HG03066 (cell line): ENCODE results near the gene CHRNA7.
A peak's percentile ranks its signal among the peaks of the same experiment; 100 is the strongest.

Experiments used
- ATAC-seq: cut with Tn5 transposase; IDR thresholded peaks from one replicate; pipeline ENCODE4 v1.9.1; 2021; ENCODE audit warnings: low read depth; ENCODE audit not compliant: unreplicated experiment

Gene CHRNA7

DNA sequence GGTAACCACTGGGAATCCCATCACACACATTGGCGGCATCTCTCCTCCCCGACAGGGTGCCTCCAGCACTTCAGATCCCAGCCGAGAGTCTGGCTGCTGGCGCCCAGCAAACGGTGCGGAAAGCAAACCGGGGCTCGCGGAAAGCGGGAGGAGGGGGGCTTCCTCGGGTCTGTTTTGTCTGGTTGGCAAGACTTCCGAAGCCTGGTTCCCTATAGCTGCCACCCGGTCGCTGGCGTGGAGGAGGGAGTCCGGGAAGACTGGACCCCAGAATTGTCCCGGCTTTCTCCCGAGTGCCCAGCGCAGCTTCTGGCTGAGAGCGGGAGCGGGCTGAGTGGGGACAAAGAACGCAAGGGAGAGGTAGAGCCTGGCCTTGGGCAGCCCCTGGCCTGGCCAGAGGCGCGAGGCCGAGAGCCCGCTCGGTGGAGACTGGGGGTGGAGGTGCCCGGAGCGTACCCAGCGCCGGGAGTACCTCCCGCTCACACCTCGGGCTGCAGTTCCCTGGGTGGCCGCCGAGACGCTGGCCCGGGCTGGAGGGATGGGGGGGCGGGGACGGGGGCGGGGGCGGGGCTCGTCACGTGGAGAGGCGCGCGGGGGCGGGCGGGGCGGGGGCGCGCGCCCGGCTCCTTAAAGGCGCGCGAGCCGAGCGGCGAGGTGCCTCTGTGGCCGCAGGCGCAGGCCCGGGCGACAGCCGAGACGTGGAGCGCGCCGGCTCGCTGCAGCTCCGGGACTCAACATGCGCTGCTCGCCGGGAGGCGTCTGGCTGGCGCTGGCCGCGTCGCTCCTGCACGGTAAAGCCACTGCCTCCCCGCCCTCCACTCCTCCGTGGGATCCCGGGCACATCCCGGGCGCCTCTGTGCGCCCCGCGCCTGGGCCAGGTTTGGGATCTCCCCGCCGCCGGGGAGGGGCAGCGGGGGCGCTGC is at the start of gene CHRNA7:
TSS of gene CHRNA7 (plus strand) at position 654 of the 920 bp plus-strand sequence. CDS start at position 734, 80 bp downstream.
- peak; percentile 67 for ATAC-seq

DNA sequence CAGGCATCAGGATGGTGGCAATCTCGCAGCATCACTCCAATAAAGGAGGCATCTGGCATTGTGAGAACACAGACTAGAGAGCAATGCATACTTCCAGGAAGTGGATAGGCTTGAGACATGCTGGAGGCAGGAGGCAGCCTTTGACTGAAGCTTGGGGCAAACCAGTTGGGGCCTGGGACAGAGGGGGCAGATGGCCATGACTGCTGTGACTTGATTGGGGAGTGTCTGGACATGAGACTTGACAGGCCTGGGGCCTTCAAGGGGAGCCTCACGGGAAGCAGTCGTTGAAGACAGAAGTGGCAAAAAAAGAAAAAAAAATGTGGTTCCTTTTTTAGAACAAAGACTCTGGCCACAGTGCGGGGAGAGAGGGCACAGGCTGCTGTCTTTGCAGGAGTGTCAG is 44.7 kb upstream of the CHRNA7 start:
- no peak for ATAC-seq

DNA sequence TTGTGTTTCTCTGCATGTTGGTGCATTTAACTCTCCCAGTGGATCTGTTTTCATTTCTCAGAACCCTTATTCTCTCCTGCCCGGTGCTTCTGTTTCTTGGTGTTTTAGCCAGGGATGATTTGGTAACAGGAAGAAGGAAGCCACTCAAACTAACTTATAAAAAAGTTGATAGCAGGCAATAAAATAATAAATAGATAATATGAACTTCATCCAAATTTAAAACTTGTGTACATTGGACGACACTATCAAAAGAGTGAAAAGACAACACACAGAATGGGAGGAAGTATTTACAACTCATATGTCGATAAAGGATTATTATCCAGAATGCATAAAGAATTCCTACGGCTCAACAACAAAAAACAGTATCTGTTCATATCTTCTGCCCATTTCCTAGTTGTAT is 37.3 kb upstream of the CHRNA7 start:
- no peak for ATAC-seq

DNA sequence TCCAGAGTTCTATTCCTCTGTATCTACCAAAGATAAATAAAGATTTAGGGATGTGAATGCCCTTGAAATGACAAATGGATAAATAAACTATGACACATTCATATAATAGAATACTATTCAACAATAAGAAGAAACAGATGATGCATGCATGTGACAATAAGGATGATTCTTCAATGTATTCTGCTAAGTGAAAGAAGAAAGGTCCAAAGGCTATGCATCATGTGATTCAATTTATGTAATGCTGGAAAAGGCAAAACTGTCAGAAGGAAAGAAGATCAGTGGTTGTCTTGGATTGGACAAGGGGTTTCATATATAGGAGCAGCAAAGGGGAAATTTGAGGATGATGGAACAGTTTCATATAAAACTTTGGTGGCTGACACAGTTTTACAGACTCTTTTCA is 32.6 kb upstream of the CHRNA7 start:
- ATAC-seq = no peak

DNA sequence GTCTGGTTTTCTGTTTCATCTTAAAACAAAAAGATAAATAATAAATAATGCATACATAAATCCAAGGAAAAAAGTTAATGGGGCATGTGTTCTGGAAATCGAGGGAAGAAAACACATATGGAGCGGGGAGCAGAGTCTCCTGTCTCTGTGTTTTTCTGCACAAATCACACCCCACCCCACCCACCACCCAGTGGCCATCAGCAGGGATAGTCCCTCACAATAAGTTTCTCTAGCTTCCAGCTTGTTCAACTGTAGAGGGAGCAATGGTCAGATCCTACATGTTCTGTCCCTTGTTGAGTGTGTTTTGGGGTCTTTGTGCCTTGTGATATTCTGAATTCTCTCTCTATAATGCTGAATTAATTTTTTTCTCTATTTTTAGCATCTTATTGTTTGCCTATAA is 26.8 kb upstream of the CHRNA7 start:
- no peak for ATAC-seq

DNA sequence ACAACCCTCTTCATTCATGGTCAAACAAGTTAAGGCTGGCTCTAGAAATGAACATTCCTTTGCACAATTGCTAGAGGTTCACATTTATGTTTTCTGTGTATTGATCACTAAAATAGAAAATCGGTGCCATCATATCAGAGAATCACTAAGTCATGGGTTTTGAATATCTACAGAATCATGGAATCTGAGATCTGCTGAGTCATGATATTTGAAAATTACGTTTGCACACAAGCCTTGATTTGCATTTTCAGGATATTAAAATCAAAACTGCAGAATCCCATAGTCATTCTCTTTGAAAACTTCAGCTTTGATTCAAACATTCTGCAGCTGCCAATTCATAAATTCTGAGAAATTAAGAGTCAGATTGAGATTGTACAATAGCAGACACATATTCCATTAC is 26.1 kb upstream of the CHRNA7 start:
- no peak for ATAC-seq

DNA sequence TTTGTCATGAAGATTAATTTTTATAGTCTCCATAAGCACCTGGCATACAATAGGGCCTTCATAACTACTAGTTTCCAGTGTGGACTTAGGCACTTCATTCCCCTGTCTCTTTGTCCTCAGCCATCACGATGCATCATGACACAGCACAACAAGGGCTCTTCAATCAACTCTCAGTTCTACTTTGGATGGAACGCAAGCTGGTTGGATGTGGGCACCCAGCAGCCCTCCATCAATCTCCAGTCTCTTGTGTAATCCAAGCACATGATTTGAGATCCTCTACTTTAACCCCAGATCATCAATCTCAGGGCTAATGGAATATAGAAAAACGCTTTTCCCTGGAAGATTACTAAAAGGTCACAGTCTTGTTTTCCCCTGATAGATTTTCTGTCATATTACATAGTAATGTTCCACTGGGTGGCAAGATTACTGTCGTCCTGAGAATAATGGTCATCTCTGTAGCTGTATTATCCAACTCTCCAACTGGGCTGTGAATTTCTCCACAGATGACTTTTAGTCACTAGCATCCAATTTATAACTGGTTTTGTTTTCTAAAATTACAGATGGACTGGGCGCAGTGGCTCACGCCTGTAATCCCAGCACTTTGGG is 22.9 kb upstream of the CHRNA7 start:
- ATAC-seq = no peak

DNA sequence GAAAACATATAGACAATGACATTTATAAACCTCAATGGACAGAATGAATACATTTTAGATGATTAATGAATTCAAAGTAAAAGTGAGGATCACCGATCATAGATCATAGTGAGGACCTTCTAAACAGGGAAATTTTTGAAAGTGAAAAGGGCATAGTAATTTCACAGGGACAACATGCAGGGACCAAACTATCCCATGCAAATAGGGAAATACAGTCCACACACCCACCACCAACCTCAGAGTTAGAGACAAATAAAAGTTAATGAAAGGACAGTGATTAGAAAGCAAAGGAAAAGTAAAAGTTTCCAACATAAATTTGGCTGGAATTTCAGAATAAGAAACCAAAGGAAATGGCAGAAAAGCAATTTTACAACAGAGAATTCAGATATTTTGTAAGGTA is 15.4 kb upstream of the CHRNA7 start:
- no peak for ATAC-seq

DNA sequence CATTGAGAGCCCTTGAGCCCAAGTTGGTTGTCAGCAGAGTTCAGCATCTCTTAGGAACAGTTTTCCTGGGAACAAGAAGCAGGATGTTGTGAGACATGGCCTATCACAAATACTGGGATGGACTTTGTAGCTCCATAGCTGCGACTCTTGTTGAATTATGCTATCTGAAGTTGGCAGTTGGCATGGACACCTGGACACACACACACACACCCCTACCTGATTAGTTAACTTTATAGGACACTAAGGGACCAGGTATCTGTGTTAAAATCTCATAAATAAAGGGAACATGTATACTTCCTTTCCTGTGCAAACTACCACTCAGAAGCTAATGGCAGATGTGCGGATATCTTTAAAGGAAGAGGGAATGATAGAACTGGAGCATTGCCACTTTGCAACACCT is 10.2 kb upstream of the CHRNA7 start:
- no peak for ATAC-seq

DNA sequence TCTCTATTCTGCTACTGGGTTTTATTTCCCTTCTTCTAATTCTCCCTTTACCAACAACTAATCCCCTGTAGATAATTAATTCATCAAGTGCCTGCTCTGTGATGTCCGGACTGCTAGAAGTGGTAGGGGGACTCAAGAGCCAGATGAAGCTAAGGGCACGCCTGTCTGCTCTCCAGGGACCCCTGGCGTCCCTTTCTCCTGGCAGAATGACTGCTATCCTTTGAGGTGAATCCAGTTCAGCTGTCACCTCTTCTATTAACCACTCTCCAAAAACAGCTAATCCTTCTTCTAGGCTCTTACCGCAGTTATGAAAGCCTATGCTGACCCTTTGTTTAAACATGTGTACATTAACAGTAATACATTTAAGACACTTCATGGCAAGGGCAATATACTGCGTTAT is 1.4 kb upstream of the CHRNA7 start:
- no peak for ATAC-seq

DNA sequence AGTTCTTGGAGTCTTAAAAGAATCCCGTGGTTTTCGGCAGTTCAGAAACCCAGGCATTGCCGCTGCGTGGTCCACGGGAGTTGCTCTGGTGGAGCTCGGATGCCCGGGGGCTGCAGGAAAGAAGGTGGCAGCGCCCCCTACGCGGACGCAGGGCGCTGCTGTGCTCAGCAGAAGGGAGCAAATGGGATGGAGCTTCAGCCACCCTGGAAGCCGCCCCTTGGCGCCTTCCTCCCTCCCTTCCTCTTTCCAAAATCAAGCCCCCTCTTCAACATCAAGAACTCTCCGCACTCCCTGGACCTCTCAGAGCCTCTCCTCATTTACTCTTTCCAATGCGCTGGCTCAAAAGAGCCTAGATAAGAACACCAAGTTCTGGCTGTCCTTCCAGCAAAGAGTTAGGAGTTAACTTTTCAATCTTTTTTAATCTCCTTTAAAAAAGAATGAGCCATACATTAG is 880 bp upstream of the CHRNA7 start:
- no peak for ATAC-seq

DNA sequence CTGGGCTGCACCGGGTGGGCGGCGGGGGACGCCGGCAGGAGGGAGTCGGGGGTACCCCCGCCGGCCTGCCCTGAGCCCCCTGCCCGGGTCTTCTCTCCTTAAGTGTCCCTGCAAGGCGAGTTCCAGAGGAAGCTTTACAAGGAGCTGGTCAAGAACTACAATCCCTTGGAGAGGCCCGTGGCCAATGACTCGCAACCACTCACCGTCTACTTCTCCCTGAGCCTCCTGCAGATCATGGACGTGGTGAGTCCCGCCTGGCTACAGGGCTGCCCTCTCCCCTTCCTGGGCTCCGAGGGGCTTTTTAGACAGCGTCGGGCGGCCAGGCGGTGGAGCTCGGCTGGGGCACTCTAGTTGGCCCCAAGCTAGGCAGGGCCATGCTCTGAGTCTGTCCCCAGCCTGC is 480 bp downstream of the CHRNA7 start:
- no peak for ATAC-seq

DNA sequence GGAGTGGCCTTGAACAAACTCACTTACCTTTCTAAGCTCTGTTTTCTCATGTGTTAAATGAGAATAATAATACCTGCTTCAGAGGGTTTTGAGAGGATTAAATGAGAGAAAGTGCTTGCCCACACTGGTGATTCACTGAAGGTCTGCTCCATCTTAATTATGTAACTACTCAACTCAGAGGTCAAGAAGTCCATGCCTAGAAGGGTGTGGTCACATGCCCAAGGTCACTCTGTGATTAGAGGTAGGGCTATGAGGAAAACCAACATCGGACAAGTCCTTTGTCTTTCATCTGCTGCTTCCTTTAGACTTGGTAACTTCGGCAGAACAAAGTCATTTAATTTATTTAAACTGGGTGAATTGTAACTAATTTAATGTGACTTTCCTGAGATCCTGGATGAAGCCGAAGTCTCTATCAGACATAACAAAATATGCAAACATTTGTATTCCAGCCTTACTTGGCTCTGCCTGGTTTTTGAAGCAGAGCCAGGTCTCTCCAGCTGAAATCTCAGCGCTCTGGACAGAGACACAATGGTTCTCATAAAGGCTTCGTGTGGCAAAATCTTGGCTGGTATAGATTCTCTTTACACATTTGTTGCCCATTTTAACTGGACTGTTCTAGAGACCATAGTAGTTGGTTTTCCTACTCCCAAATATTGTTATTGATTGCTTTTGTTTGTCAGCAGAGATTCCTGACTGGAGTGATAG is 3.0 kb downstream of the CHRNA7 start:
- no peak for ATAC-seq

DNA sequence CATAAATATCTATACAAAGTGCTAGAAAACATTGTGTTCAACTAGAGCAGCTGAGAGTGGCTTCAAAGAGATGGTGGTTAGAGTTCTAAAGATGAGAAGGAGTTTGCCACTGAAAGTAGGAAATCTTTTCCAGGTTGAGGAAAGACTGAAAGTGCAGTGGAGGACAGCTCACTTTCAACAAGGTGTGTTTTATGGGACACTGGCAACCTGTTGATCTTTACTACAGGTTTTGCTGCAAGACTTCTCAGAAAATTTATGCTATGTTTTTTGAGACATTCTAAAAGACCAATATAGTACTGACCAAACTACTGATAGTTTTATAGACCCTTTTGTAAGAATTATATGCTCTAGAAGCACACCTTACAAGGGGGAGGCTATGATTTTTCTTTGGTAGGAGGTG is 3.8 kb downstream of the CHRNA7 start:
- ATAC-seq = no peak

DNA sequence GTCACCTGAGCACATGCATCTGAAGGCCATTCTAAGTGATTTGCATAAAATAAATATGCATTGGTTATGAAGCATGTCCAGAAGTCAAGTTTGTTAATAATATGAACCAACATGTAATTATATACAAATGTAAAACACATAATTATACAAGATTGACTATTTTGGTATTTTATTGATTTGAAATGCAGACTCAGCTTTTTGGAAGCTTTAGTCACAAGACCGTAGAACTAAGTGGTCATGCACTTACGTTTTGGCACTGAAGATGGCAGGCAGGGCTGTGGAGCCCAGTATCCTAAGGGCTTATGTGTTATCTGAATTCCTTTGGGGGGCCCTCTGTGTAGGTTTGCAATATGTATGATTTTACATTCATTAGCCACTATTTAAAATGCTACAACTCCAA is 5.0 kb downstream of the CHRNA7 start:
- ATAC-seq = no peak

DNA sequence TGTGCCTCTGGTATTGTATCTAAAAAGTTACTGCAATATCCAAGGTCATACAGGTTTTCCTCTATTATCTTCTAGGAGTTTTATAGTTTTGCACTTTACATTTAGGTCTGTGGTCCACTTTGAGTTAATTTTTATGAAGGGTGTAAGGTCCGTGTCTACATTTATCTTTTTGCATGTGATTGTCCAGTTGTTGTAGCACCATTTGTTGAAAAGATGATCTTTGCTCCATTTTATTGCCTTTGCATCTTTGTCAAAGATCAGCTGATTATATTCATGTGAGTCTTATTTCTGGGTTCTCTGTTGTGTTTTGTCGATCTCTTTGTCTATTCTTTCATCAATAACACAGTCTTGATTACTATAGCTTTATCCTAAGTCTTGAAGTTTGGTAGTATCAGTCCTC is 6.7 kb downstream of the CHRNA7 start:
- ATAC-seq = no peak

DNA sequence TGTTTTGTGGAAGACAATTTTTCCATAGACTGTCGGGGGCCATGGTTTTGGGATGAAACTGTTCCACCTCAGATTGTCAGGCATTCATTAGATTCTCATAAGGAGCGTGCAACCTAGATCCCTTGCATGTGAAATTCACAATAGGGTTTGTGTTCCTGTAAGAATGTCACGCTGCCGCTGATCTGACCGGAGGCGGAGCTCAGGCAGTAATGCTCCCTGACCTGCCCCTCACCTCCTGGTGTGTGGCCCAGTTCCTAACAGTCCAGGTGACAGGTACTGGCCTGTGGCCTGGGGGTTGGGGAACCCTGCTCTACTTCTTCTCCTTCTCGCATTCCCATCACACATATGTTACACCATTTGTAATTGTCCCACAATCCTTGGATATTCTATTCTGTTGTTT is 11.0 kb downstream of the CHRNA7 start:
- ATAC-seq = no peak

DNA sequence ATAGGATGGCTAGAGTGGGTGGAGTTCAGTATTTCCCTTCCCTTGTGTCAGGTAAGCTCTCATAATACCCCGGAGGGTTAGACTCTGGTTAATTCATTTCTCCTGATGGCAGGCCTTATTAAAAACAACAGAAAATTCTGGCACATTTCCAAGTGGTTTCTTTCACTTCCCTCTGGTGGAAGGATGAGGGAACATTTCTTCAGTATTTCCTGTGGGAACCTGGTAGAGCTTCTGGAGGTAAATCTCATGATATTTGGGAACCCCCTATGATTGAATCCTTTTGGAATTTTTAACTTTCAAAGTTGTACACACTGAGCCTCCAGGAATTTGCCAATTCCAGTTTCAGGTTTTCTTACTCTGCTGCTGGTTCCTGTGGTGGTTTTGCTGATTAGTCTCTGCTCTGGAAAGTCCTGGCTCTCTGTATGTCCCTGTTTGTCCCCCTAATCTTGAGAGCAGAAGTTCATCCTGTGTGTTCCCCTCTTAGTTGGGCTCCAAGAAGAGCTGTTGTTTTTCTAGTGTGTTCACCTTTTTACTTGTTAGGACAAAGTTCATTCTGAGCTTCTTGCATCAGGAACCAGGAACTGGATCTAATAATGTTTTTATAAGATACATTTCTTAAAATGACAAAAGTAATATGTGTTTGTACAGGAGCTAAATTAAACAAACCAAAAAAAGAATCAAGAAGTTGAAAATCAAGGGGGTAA is 12.1 kb downstream of the CHRNA7 start:
- ATAC-seq = no peak

DNA sequence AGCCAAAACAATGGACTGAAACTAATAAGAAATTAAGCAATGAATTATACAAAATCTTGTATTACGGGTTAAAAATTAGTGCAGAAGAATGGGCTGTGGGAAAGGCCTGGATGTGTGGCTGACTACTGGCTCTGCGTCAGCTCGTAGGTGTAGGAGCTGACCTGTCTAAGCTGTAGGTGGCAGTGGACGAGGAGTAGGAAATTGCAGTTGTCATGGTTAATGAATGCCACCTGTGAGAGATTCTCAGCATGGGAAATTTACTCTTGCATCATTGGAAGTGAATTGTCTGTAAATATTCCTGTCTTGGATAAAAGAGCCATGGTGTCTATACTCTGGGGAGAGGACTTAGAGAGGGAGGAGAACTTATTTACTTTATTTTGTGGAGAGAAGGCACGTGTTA is 23.4 kb downstream of the CHRNA7 start:
- ATAC-seq = no peak

DNA sequence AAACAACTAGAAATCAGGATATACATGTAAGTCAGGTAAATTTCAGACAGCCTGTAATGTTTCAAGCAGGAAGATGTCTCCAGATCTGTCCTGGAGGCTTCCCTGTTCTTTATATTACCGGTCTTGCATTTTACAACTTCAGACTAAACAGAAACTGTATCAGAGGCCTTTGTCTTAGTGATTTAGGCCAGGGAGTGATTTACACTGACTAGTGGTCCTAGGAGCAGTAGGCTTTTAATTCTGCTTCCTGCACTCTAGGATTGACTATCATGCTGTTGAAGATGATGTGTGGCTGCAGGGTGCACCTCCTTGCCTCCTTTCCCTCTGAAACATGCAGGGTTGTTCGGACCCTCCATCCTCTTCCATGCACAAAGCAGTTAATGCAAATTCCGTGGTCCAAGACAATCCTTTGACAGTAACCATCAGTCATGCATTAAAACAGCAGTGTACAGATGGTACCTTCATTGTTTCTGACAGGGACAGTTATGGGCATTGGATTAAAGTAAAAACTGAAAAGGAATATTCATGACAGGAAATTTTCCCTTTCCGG is 27.6 kb downstream of the CHRNA7 start:
- no peak for ATAC-seq

DNA sequence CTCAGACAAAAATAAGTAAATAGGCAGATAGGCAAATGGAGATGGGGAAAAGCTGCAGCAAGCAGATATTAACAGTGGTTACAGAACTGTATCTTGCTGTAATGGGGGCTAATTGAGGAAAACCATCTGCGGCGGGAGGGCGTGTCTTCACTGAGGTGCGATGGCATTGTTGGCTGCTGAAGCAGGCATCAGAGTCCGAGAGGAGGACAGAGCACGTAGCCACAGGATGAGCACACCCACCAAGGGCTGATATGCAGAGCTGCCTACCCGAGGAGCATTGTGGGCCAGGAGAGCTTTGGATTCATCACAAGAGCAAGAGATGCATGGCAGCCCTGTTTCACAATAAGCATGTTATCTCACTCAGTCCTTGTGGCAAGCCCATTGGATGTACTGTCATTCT is 30.4 kb downstream of the CHRNA7 start:
- ATAC-seq = no peak
